Lung (tissue), 12 donors: Measurements from ENCODE around the gene PDRG1. TPM values are rescaled to one million over a fixed set of nuclear protein-coding genes. Genes with fewer than 3 reads are reported as not detected.

Source experiments
- ATAC-seq: fragments of 200-7000 bp; cut with Tn5 transposase; one replicate; pipeline ENCODE4 v1.9.1; 2020; ENCODE audit warnings: moderate number of reproducible peaks; ENCODE audit not compliant: insufficient read depth, low FRiP score
- DNase-seq, 3 donors: peaks; one replicate each; pipeline ENCODE4 v3.0.0-alpha.2; 2013 to 2017
- H3K27ac ChIP-seq, 2 donors: one replicate each; pipeline ENCODE4 v1.5.1; 2013; ENCODE audit warnings: mild to moderate bottlenecking in 2 of 2, moderate library complexity in 2 of 2, control low read depth in 1 of 2, inconsistent platforms in 1 of 2, low read depth in 1 of 2, low read length in 1 of 2
- H3K27me3 ChIP-seq, 3 donors: one replicate each; pipeline ENCODE4 v1.5.1; 2013; ENCODE audit warnings: low read length in 2 of 3; ENCODE audit not compliant: control insufficient read depth in 3 of 3, insufficient read depth in 3 of 3
- H3K36me3 ChIP-seq, 4 donors: one replicate each; pipeline ENCODE4 v1.5.1; 2013; ENCODE audit warnings: low read length in 4 of 4, mild to moderate bottlenecking in 1 of 4, moderate library complexity in 1 of 4; ENCODE audit not compliant: control insufficient read depth in 4 of 4, insufficient read depth in 4 of 4
- H3K4me1 ChIP-seq, 5 donors: one replicate each; pipeline ENCODE4 v1.5.1; 2013; ENCODE audit warnings: low read length in 5 of 5, mild to moderate bottlenecking in 2 of 5, moderate library complexity in 1 of 5; ENCODE audit not compliant: control insufficient read depth in 5 of 5, insufficient read depth in 5 of 5
- H3K4me3 ChIP-seq: one replicate; pipeline ENCODE4 v1.5.1; 2013; ENCODE audit warnings: mild to moderate bottlenecking, control low read depth, moderate library complexity
- H3K9ac ChIP-seq, 2 donors: one replicate each; pipeline ENCODE4 v1.5.1; 2013; ENCODE audit warnings: low read length in 2 of 2, control low read depth in 1 of 2; ENCODE audit not compliant: insufficient read depth in 1 of 2
- H3K9me3 ChIP-seq, 4 donors: one replicate each; pipeline ENCODE4 v1.5.1; 2013; ENCODE audit warnings: low read length in 3 of 4, mild to moderate bottlenecking in 1 of 4, moderate library complexity in 1 of 4; ENCODE audit not compliant: control insufficient read depth in 4 of 4, insufficient read depth in 3 of 4
- CTCF ChIP-seq: IDR thresholded peaks from 2 replicates; pipeline ENCODE4 v1.5.1; 2012; ENCODE audit warnings: mild to moderate bottlenecking; ENCODE audit errors: control extremely low read depth, extremely low read depth
- WGBS, 2 donors: extraction: QIAGEN DNeasy Blood & Tissue Kit; methylation state at CpG; one replicate each; pipeline ENCODE4 v1.1.7; 2013; 5-methylcytosine and 5-hydroxymethylcytosine counted together
- polyA plus RNA-seq, 2 donors: library from polyadenylated mRNA; stranded (reverse); fragments of 200-250 nt; gene quantifications; one replicate each; pipeline ENCODE4 v1.2.1, GENCODE V29; 2013
- total RNA-seq, 2 donors: library from RNA; depleted of rRNA in 1 of 2; stranded (reverse); fragments of >200 nt in 1 of 2; gene quantifications; one replicate each; pipeline ENCODE4 v1.2.1, GENCODE V29; 2014 to 2021
- donor health status: control.
- donor health status: control.
- donor health status: Bipolar disorder and iron deficiency.
- donor health status: healthy.
- donor health status: DM: yes; HTN: yes; CAD: no.

PDRG1 gene
- total and polyA plus RNA-seq, 4 donors: 6.3 to 13.0 (median 11.5) TPM

- no peaks in the 10 kb centered on the region for H3K9me3 ChIP-seq
- TF ChIP-seq CTCF: no peak
- no peak for ATAC-seq
- whole genome bisulfite sequencing, 2 donors: 92 to 94% methylated on average over 2 of the region's 2 CpGs
- no peak overlapping the region for H3K4me3 ChIP-seq
- H3K4me1 ChIP-seq: no peaks in the 10 kb centered on the region
- H3K27ac ChIP-seq: no peak overlapping the region
- H3K36me3 ChIP-seq: no peaks in the 10 kb centered on the region
- H3K27me3 ChIP-seq: peaks cover 0 to 10% (median 0%) of the 10 kb centered on the region in 3 donors
- DNase-seq: no peak
- H3K9ac ChIP-seq: no peak overlapping the region
Measured at GRCh38 chr20:31974296-31974695, 22.4 kb upstream of the PDRG1 start.

- no peak overlapping the region for H3K27ac ChIP-seq
- no peak overlapping the region for H3K9ac ChIP-seq
- no peak for TF ChIP-seq CTCF
- H3K4me1 ChIP-seq: peaks cover 0 to 6% (median 0%) of the 10 kb centered on the region in 5 donors
- no peak overlapping the region for H3K4me3 ChIP-seq
- WGBS, 2 donors: 44 to 64% methylated on average over 4 of the region's 4 CpGs
- ATAC-seq: no peak
- no peaks in the 10 kb centered on the region for H3K36me3 ChIP-seq
- no peaks in the 10 kb centered on the region for H3K9me3 ChIP-seq
- no peak for DNase-seq
- peaks cover 0 to 10% (median 2%) of the 10 kb centered on the region in 3 donors for H3K27me3 ChIP-seq
Measured at GRCh38 chr20:31972471-31973021, 20.7 kb upstream of the PDRG1 start.

- no peak for TF ChIP-seq CTCF
- ATAC-seq (no peak), DNase-seq (no peak)
- H3K4me3 ChIP-seq: no peak overlapping the region
- peaks cover 0 to 6% (median 0%) of the 10 kb centered on the region in 5 donors for H3K4me1 ChIP-seq
- no peak overlapping the region for H3K9ac ChIP-seq
- WGBS, 2 donors: 50 to 63% methylated on average over 5 of the region's 5 CpGs
- peaks cover 3 to 11% (median 8%) of the 10 kb centered on the region in 3 donors for H3K27me3 ChIP-seq
- no peak overlapping the region for H3K27ac ChIP-seq
- H3K36me3 ChIP-seq: no peaks in the 10 kb centered on the region
- H3K9me3 ChIP-seq: peaks cover 0 to 2% (median 0%) of the 10 kb centered on the region in 4 donors
Measured at GRCh38 chr20:31969991-31970390, 18.1 kb upstream of the PDRG1 start.
